ENCODE measurements around the gene NKX1-1.
"Not testable (repeated sequence)": the region's sequence is repeated elsewhere in the genome, so short reads cannot be mapped to it uniquely, and the experiment has no call there.

Gene NKX1-1

GRCh38 chr4:1406394-1406980 lies at the start of gene NKX1-1:
NKX1-1 (minus strand) TSS chr4:1406442; CDS start chr4:1406442, 0 bp downstream.
- peak; percentile 53 for DNase-seq (ENCODE audit: low spot score)

GRCh38 chr4:1453731-1454130 lies 47.5 kb upstream of the NKX1-1 start:
- DNase-seq (ENCODE audit: low spot score): no peak

GRCh38 chr4:1452431-1453051 lies 46.3 kb upstream of the NKX1-1 start:
- no peak for DNase-seq (ENCODE audit: low spot score)

GRCh38 chr4:1451752-1452122 lies 45.5 kb upstream of the NKX1-1 start:
- peak; percentile 51 for DNase-seq (ENCODE audit: low spot score)

- peak; percentile 44 for DNase-seq (ENCODE audit: low spot score)
These were observed 45.0 kb upstream of the NKX1-1 start for GRCh38 chr4:1451106-1451751.

GRCh38 chr4:1449833-1450741 lies 43.8 kb upstream of the NKX1-1 start:
- DNase-seq (ENCODE audit: low spot score): peak; percentile 30

- DNase-seq (ENCODE audit: low spot score): peak; percentile 42
These were observed 43.2 kb upstream of the NKX1-1 start for GRCh38 chr4:1449475-1449832.

GRCh38 chr4:1448589-1449420 lies 42.6 kb upstream of the NKX1-1 start:
- no peak for DNase-seq (ENCODE audit: low spot score)

GRCh38 chr4:1447676-1448588 lies 41.7 kb upstream of the NKX1-1 start:
- peak; percentile 2 for DNase-seq (ENCODE audit: low spot score)

- no peak for DNase-seq (ENCODE audit: low spot score)
These were observed 40.5 kb upstream of the NKX1-1 start for GRCh38 chr4:1446502-1447386.

- no peak for DNase-seq (ENCODE audit: low spot score)
These were observed 39.6 kb upstream of the NKX1-1 start for GRCh38 chr4:1445716-1446445.

GRCh38 chr4:1443688-1444172 lies 37.5 kb upstream of the NKX1-1 start:
- not testable (repeated sequence) for DNase-seq (ENCODE audit: low spot score)

- DNase-seq (ENCODE audit: low spot score): no peak
These were observed 20.8 kb upstream of the NKX1-1 start for GRCh38 chr4:1427010-1427409.

- DNase-seq (ENCODE audit: low spot score): no peak
These were observed 15.4 kb upstream of the NKX1-1 start for GRCh38 chr4:1421657-1422056.

- no peak for DNase-seq (ENCODE audit: low spot score)
These were observed 13.5 kb upstream of the NKX1-1 start for GRCh38 chr4:1419708-1420107.

GRCh38 chr4:1418494-1419285 lies 12.4 kb upstream of the NKX1-1 start:
- DNase-seq (ENCODE audit: low spot score): peak; percentile 40

GRCh38 chr4:1417522-1418390 lies 11.5 kb upstream of the NKX1-1 start:
- DNase-seq (ENCODE audit: low spot score): peak; percentile 34

Measured in left forelimb (tissue), 1 donor.